RPMI8226 (cell line): ENCODE data around the gene TMEM185A.
"Not testable (repeated sequence)": the region's sequence is repeated elsewhere in the genome, so short reads cannot be mapped to it uniquely, and the experiment has no call there.

ENCODE experiments used
- DNase-seq: peaks from one replicate; pipeline ENCODE4 v3.0.0-alpha.2; 2015

The TMEM185A gene

DNA sequence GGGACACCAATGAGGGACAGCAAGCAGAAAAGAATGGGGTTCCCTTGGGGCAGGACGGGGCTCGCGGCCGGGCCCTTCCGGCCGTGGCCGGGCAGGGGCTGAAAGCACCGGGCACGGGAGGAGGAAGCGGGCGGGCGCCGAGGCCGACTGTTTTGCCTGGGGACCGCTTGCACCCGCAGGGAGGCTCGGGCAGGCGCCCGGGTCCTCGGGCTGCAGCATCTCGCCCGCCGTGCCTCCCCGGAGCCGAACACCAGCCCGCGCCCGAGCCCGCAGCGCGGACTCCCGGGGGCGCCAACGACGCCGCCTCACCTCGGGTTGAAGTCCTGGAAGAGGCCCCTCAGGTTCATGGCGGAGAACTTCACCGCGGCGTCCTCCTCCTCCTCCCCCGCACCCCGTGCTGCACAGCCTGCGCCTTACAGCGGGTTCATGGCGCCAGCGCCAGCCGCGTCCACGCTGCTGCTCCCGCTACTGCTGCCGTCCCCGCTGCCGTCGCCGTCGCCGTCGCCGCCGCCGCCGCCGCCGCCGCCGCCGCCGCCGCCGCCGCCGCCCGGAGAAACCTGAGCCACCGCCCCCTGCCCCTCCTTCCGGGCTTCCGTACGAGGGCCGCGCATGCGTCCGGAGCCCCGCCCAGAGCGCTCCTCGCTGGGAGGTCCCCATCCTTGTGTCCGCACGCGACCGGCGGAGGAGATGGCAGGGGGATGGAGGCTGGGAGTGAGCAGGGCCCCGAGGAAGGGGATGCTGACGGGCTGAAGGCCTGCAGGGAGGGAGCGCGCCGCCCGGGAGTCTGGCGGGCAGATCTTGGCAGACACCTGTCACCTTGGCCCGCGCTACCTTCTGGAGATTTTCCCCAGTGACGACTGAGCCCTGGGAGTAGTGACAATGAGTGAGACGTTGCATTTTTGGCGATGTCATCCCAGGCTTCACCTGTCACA, at the start of gene TMEM185A:
Gene TMEM185A, minus strand, starts transcription at position 559 of the 932 bp plus-strand sequence. Its CDS starts 212 bp downstream, at position 347.
- DNase-seq = peak; percentile 78

DNA sequence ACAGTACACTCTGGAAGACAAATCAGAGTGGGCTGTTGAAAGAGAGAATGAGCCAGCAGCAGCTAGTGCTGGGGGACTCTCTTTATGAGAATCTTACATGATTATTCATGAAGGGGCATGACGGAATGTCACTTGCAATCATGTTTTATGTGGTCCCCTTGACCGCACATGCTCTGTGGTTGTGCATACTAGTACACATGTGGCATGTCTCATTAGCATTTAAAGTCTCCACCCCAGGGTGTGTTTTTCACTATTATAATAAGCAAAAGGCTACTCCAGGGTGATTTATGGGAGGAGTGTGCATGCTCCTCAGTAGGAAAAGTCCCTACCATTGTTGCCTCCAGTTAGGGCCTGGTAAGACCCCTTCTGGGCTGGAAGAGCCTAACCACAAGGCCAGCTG, 49.6 kb upstream of the TMEM185A start:
- DNase-seq = no peak

DNA sequence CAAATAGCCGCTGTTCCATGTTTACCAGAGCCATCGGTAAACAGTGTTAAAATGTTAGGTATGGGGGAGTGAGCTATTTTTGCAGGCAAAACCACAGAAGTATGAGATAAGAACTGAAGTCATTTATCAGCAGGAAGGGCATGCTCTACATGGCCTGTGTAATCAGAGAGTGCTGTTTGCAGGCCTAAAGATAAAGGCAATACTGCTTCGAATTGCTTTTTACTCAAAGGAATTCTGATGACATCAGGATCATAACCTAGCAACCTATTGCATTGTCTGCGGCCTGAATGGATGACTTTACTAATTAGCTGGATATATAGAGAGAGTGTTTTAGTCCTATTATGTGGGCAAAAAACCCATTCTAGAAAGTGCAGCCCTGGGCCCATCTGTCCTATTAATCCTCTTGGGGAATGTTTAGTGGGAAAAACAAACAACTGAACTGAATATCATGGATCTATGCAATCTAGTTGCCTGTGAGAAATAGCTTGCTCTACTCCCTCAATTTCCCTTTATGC, 47.6 kb upstream of the TMEM185A start:
- DNase-seq = not testable (repeated sequence)

DNA sequence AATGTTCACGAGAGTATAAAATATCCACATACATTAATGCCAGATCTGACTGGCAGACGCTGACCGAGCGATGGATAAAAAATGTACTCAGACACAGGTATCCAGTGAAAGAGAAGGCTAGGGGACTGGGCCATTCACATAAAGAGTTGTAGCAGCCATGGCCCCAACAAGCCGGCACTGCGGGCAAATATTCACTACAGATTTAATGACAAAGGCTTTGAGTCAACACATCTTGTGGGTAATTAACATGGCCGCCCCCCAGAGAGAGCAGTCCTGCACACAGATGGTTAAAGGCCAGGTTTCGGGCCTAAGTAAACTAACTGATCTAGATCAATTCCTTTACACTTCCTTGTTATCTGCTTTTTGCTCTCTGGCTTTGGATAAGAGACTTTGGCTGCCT, 44.0 kb upstream of the TMEM185A start:
- not testable (repeated sequence) for DNase-seq

DNA sequence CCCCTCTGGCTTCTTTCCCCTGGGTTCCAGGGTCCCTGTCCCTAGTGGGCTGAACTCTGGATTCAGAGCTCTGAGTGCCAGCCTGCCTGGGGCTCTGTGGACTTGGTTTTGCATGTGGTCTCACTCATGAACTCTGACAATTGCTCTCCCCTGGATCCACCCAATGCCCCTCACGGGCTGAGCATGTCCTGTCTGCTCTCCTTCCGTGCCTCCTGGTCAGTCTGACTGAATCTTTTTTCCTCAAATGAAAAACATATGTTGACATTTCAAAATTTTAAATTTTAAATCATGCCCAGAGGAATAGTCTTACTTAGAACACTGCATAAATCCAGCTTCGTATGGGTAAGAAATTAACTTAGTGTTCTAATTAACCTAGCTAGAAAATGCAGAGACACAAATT, 43.5 kb upstream of the TMEM185A start:
- DNase-seq = not testable (repeated sequence)

DNA sequence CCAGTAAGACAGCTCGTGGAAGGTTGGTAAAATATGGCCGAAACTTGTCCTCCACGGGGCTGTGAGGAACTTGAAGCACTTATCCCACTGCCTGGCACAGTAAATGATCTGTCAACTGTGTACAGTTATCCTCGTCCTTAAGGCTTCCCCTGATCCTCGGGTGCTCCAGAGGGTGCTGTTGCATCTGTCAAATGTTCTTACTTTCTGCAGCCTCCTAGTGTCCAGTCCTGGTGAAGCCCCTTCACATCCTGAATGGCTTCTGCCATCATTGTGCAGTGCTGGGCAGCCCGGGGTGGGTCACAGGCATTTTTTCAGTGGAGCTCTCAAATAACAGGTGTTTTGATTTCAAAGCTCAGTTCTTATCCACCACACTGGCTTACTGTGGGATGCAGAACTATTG, 29.0 kb upstream of the TMEM185A start:
- DNase-seq = not testable (repeated sequence)

DNA sequence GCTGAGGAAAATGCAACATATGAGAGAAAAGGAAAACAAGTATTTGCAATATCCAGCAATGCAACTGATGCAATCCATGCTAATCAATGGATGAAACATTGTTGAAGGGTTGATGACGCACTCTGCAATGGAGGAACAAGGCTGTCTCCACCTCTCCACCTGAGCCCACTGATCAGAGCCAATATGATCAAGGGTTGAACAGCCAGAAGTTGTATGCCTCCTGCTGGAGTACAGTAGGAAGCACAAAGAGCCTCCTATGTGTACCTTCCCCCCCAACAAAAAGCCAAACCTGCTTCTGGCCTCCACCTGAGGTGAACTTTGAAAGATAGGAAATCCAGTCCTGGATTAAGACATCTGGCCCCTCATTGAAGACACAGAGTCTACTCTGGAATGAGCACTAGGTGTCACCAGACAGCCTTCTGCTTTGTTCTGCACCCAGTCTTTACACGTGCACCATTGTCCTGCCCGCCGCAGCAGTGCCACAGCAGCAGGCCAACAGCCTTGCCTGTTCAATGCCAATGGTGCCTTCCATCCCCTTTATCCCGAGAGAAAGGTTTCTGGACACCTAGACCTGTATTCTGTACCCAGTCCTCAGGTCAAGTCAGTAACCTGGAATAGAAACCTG, 24.8 kb upstream of the TMEM185A start:
- not testable (repeated sequence) for DNase-seq

DNA sequence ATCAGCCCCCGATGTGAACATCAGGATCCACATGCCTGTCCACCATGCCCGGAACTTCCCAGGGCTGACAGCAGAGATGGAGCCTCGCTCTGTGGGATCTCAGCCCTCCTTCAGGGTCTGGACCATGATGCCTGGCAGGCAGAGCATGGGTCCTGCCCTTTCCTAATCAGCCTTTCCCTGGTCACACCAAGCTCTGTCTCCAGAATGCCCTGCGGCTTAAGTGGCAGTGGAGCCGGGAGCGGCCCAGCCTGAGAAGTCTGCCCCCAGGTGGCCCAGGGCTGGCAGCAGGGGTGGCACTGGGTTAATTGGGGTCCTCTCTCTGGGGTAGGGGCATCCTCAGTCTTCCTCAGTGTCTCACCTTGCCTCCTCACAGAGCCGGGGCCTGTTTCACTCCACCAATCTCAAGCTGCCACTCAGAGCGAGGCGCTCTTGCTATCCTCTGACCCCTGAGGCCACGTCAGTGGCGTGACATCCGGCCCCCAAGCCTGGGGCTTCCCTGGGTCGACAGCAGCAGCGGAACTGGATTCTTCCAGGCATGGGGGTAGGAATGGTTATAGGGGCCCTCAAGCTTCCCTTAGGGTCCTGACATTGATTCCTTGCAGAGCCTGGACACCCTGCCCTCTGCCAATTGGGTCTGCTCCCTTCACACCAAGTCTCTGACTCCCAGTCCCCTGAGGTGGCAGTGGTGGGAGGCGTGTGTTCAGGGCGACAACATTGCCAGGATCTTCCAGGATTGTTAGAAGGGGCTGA, 20.8 kb upstream of the TMEM185A start:
- no peak for DNase-seq

DNA sequence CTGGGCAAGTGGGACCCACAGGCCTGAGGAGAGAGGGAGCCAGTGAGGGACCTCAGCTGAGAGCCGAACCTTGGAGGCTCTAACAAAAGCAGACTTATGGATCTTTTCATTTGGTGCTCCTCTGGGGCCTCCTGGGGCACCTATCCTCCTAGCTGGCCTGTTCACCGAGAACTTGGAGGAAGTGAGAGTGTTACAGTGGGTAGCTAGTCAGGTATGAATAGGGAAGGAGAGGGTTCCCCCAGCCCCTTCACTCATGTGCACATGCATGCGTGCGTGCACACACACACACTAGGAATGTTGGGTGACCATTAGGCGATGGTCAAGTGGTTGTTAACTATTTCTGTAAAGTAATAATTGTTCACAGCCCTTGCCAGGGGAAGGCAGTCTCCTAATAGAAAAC, 18.6 kb upstream of the TMEM185A start:
- no peak for DNase-seq

DNA sequence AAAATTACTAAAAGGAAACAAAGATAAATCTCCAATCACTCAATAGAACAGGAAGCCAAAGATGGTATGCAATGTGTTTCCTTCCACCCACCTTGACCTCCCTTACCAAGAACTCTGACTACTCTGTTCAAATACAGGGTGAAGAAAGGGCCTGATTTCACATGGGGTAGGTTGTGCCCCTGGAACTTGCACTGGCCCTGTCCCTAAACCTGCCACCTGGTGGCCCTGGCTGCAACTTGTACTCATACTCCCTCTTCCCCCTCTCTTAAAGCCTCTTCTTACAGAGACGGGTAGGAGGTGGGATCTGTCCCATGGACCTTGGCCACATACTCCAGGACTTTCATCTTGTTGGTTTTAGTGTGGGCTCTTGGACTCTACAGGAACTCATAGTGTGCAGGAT, 17.3 kb upstream of the TMEM185A start:
- no peak for DNase-seq

DNA sequence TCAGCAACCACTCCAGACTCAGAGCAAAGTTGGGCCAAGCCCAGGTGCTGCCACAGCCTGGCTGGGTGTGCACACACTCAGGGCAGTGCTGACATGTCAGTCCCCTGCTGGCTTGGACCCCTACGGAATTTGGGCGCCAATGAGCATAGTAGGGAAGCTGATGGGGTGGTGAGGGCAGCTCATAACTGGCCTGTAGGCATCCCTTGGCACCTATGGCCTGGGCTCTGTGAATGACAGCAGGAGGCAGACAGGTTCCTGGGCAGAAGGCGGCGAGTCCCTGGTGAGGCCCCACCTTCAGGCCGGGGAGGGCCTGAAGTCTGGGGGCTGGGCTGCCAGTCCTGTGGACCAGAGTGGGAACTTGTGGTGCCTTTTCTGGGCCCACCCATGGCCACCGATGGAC, 15.9 kb upstream of the TMEM185A start:
- no peak for DNase-seq

DNA sequence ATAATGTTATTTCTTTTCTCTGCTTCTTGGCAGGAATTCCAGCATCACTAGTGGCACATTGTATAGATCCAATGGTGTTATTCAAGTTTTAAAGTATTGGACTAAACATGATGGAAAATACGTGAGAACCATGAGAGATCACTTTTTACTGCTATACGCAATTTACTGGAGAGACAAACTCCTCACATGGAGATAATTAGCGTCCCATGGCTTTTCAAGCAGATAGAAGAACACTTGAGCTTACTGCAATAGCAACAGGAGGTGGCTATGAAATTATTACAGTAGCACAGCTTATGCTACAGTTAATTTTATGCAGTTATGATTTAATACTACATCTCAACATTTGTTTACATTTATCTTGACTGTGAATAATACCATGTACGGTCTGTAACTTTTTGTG, 11.9 kb upstream of the TMEM185A start:
- DNase-seq = no peak

DNA sequence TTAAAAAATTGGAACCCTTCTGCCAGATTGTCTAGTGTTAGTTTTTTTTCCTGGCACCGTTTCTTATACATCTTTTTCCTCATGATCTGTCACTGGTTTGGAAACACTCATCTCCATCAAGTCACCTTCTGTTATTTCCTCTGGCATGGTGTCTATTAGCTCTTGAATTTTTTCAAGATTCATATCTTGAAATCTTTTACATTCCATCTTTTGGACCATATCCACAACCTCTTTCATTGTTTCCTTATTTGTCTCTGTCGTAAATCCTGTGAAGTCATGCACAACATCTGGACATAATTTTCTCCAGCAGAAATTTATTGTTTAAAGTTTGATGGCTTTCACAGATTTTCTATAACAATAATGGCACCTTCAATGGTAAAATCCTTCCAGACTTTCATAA, 10.2 kb upstream of the TMEM185A start:
- no peak for DNase-seq

DNA sequence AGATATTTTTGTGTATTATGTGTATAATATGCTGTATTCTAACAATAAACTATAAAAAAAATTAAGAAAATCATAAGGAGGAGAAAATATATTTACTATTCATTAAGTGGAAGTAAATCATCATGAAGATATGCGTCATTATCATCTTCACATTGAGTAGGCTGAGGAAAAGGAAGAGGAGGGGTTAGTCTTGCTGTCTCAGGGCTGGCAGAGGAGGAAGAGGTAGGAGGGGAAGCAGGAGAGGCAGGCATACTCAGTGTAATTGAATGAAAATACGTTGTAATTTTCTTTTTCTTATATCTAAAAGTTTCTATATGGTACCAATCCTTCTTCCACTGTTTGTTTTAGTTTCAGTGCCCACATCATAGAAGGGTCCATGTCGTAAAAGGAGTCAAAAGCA, 9.8 kb upstream of the TMEM185A start:
- no peak for DNase-seq

DNA sequence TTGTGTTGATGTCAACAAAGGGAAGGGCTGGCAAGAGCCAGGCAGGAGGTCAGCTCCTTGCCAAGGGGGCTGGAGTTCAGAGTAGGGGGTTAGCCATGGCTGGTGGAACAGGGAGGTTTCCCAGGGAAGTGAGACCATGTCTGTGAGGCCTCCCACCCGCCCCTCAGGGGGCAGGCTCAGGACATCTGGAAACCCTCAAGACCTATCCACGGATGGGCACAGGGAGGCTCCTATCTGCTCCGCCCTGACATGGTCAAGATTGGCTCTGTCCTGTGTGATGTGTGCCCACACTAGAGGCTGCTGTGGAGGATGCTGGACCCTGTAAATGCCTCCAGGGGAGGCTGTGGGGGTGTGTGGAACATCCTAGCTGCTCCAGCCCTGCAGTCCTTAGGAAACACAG, 8.0 kb upstream of the TMEM185A start:
- DNase-seq = no peak

DNA sequence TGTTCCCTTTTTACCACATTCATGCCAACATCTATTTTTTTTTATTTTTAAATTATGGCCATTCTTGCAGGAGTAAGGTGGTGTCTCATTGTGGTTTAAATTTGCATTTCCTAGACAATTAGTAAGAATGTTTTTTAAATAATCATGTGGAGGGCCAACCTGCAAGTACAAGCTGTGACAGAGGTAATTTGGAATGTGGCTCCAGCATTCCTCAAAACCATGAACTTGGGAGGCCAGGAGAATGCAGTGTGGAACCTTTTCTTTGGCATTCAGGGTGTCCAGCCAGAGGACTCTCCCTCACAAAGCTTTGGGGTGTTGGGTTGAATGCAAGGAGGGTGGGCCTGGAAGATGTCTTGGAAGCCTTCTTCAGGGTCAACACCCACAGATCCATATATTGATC, 7.3 kb upstream of the TMEM185A start:
- DNase-seq = no peak

DNA sequence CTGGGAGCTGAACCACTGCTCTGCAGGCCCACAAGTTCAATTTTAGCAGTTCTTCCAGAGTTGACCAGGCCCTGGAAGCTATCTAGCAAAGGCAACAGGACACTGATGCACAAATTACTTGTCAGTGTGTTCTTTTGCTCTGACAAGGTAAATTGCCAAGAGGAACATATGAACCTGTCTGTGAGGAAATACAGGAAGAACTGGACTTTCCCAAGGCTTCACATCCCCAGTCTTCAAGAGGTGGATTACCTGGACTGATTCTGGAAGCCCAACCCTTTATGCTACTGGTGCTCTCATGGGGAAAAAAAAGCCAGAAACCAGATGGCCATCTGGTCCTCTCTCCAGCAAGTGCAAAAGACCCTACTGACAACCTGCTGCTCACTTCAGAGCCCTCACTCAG, 1.9 kb upstream of the TMEM185A start:
- DNase-seq = no peak

DNA sequence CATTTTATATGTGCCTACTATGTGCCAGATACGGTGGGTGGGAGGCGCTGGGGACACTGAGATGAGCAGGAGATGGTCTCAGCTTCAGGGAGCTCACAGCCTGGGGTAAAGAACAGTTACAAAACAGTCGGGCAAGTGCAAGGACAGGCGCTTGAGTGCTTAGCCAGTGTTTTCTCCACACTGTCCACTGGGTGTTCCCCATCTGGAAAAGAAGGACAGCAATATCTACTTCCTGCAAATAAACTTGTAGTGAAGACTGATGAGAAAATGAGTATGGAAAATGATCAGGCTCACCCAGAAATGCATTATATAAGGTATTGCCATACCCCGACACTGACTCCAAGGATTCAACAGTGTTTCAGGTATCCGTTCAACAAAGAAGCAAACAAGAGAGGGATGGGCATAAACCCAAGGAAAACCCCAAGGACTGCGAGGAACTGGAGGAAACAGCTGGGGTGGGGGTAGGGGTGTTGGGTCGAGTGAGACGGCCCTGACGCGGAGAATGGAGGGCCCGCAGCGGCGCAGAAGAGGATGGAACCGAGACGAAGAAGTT, 835 bp downstream of the TMEM185A start:
- peak; percentile 6 for DNase-seq

DNA sequence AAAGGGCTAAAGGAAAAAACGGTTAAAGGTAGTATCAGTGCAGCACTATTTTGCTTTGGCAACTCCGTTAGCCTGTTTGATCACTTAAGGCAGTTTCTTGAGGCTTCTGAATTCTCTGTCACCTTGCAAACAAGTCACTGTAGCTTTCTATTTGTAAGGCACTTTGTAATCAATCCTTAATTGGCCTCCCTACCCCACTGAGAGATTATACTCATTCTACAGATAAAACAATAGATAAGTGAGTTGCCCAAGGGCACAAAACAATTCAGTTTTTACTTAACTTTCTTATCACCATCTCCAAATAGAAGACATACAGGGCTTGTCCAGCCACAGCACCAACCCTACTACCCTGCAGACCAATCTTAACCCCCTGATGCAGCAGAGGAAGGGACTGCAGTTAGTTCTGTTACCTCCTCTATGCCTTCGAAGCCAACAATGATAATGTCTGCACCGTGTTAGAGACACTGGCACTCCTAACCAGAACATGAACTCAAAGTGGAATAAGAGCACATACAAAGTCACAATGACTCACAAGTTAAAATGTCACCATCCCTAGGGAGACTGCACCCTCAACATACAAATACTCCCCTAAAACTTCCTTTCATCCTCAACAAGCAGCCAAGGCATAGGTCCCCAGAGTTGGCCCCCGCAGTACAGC, 1.7 kb downstream of the TMEM185A start:
- no peak for DNase-seq

DNA sequence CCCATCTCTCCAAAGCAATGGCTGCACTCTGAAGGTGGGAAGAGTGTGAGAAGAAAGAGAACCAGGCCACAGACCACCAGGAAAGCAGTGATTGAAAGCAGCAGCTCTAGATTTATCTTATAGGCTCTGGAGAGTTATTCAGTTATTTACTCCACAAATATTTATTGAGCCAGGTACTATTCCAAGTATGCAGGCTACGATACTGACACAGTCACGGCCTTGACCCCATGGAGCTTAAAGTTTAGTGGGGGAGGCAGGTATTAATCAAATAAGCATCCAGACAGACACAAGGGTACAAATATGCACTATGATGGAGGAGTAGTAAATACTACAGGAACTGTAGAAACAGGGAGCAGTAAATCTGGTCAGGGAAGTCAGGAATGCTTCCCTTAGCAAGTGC, 2.8 kb downstream of the TMEM185A start:
- no peak for DNase-seq

DNA sequence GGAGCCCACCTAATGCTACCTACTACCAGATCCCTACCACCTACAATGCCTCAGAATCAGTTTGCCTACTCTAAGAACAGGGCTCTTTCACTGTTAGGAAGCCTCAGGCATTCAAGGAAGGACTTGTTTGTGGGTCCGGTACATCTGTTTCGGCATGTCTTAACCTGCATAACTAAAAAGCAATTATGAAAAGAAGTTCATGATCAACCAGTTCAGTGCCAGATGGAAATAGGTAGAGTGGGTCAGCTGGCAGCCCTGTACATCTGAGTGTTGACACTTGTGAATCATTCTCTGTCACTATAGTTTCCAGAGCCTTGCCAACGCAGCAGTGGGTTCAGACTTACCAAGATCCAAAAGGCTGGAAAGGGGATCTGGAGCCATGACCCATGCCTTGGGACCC, 3.3 kb downstream of the TMEM185A start:
- DNase-seq = no peak

DNA sequence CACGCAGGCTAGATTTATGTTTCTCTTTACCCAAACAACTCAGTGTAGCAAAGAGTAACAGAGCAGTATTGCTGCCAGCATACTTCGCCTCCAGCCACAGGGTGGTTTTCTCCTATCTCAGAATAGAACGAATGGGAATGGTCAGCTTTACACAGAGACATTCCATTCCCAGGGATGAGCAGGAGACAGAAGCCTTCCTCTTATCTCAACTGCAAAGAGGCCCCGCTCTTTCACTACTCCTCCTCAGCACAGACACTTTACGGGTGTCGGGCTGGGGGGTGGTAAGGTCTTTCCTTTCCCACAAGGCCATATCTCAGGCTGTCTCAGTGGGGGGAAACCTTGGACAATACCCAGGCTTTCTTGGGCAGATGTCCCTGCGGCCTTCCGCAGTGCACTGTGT, 4.8 kb downstream of the TMEM185A start:
- not testable (repeated sequence) for DNase-seq
